Neural crest cell (in vitro differentiated cells): ENCODE results near the gene SELENOP. TPM values are rescaled to one million over a fixed set of nuclear protein-coding genes. Genes with fewer than 3 reads are reported as not detected.

Experiments used
- DNase-seq: peaks from one replicate; pipeline ENCODE4 v3.0.0; 2021; ENCODE audit warnings: low read depth, mixed read lengths, low spot score
- H3K27ac Mint-ChIP-seq: one replicate; pipeline ENCODE4 v1.8.0; 2021; ENCODE audit warnings: mild to moderate bottlenecking, mixed read lengths; ENCODE audit not compliant: unreplicated experiment
- H3K27me3 Mint-ChIP-seq: 2 replicates; pipeline ENCODE4 v1.8.0; 2021; ENCODE audit warnings: low read depth, mild to moderate bottlenecking, mixed read lengths
- H3K36me3 Mint-ChIP-seq: 2 replicates; pipeline ENCODE4 v1.8.0; 2021; ENCODE audit warnings: low read depth, mild to moderate bottlenecking, mixed read lengths
- H3K4me1 Mint-ChIP-seq: 2 replicates; pipeline ENCODE4 v1.8.0; 2021; ENCODE audit warnings: mixed read lengths
- H3K4me3 Mint-ChIP-seq: one replicate; pipeline ENCODE4 v1.8.0; 2021; ENCODE audit warnings: mild to moderate bottlenecking, mixed read lengths
- H3K9me3 Mint-ChIP-seq: 2 replicates; pipeline ENCODE4 v1.8.0; 2021; ENCODE audit warnings: mixed read lengths
- total RNA-seq: library from RNA; stranded (reverse); gene quantifications from 2 replicates; pipeline ENCODE4 v1.2.1, GENCODE V29; 2021
- TF ChIP-seq, protein P1 (sequence below): fragments of 200-600 bp; sonication (generic); conservative IDR thresholded peaks from 2 replicates; pipeline ENCODE4 v1.5.0; 2021; ENCODE audit warnings: antibody characterized with exemption, mild to moderate bottlenecking

The SELENOP gene
- total RNA-seq, 1 donor from 2014 or later = 2.2 TPM

DNA sequence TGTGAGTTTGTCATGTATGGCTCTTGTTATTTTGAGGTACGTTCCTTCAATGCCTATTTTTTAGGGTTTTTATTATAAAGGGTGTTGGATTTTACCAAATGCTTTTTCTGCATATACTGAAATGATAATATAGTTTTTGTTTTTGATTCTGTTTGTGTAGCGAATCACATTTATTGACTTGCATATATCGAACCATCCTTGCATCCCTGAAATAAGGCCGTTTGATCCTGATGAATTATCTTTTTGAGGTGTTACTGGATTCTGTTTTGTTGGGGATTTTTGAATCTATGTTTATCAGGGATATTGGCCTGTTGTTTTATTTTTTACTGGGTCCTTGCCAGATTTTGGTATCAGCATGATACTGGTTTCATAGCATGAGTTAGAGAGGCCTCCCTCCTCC lies 25.9 kb downstream of the SELENOP start:
- H3K36me3 Mint-ChIP-seq = peaks cover 13% of the 10 kb centered on the region
- TF ChIP-seq, protein P1, sequence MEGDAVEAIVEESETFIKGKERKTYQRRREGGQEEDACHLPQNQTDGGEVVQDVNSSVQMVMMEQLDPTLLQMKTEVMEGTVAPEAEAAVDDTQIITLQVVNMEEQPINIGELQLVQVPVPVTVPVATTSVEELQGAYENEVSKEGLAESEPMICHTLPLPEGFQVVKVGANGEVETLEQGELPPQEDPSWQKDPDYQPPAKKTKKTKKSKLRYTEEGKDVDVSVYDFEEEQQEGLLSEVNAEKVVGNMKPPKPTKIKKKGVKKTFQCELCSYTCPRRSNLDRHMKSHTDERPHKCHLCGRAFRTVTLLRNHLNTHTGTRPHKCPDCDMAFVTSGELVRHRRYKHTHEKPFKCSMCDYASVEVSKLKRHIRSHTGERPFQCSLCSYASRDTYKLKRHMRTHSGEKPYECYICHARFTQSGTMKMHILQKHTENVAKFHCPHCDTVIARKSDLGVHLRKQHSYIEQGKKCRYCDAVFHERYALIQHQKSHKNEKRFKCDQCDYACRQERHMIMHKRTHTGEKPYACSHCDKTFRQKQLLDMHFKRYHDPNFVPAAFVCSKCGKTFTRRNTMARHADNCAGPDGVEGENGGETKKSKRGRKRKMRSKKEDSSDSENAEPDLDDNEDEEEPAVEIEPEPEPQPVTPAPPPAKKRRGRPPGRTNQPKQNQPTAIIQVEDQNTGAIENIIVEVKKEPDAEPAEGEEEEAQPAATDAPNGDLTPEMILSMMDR = no peak
- H3K9me3 Mint-ChIP-seq = peaks cover 17% of the 10 kb centered on the region
- no peak overlapping the region for H3K4me3 Mint-ChIP-seq
- H3K27me3 Mint-ChIP-seq = no peaks in the 10 kb centered on the region
- H3K4me1 Mint-ChIP-seq = no peaks in the 10 kb centered on the region
- H3K27ac Mint-ChIP-seq = no peak overlapping the region
- no peak for DNase-seq

DNA sequence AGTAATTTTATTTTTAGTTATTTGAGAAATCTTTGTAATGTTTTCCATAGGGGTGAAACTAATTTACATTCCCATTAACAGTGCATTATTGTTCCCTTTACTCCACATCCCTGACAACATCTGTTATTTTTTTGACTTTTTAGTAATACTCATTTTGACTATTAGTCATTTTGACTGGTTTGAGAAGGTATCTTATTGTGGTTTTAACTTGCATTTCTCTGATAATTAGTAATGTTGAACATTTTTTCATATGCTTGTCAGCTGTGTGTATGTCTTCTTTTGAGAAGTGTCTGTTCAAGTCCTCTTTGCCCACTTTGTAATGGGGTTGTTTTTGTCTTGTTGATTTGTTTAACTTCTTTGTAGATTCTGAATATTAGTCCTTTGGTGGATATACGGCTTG lies 27.6 kb downstream of the SELENOP start:
- Mint-ChIP-seq H3K27me3 (no peaks in the 10 kb centered on the region), H3K4me3 (no peak overlapping the region), H3K27ac (no peak overlapping the region), H3K36me3 (peaks cover 13% of the 10 kb centered on the region), H3K4me1 (no peaks in the 10 kb centered on the region), H3K9me3 (peaks cover 15% of the 10 kb centered on the region)
- DNase-seq = no peak
- TF ChIP-seq, protein P1 = no peak

DNA sequence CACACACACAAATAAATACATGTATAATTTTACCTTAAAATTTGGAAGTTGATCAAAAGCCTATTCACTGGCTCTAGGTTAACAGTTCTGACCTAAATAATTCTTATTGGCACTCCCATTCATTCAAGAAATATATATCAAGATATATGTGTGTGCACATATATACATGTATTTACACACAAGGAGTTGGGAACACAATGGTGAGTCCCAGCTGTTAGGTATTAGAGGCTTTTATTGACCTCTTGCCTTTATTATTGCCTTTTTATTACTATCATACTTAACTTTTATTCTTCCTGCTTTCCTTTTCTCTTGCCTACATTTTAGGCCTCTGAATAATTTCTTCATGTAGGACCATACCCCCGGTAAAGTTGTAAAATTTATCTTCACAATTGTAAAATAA lies 30.1 kb downstream of the SELENOP start:
- Mint-ChIP-seq H3K27me3 (no peaks in the 10 kb centered on the region), H3K4me3 (no peak overlapping the region), H3K9me3 (peaks cover 9% of the 10 kb centered on the region), H3K27ac (no peak overlapping the region), H3K4me1 (no peaks in the 10 kb centered on the region), H3K36me3 (peaks cover 3% of the 10 kb centered on the region)
- no peak for DNase-seq
- TF ChIP-seq, protein P1 = no peak

DNA sequence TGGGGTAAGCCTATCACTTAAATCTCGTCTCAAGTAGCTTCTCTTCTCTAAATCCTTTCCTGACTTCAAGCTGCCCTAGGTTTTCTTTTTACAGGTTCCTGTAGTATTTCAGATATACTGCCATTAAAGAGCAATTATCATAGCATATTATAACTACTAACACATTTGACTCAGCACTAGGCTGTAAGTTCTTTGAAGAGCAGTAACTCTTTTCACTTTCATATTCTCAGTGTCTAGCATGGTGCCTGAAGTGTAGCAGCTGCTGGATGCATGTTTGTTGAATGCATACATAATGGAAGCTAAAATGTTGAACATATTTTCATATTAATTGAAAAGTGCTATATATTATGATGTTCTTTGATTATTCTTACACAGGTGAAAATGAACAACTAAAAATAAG lies 32.6 kb downstream of the SELENOP start:
- Mint-ChIP-seq H3K9me3 (no peaks in the 10 kb centered on the region), H3K27ac (no peak overlapping the region), H3K4me3 (no peak overlapping the region), H3K4me1 (no peaks in the 10 kb centered on the region), H3K36me3 (no peaks in the 10 kb centered on the region), H3K27me3 (no peaks in the 10 kb centered on the region)
- TF ChIP-seq, protein P1 = no peak
- DNase-seq = no peak

DNA sequence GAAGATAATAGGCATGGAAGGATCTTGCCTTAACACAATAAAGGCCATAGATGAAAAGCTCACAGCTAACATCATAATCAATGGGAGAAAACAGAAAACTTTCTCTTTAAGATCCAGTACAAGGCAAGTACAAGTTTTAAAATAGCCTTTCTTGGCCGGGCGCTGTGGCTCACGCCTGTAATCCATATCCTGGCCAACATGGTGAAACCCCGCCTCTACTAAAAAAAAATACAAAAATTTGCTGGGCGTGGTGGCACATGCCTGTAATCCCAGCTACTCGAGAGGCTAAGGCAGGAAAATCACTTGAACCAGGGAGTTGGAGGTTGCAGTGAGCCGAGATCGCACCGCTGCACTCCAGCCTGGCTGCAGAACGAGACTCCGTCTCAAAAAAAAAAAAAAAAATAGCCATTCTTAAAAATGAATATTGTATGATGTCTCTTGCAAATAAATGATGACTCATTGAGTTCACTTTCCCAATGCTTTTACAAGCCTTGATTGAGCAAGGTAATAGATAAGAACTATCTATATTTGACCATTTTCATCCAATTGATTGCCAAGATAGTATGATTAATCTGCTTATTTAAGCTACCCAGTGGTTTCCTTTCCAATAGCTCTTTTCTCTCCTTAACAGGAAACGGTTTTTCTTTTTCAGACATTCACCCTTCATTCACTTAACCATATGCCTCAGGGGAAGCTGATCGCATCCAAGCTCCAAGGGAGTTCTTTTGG lies 39.3 kb downstream of the SELENOP start:
- TF ChIP-seq, protein P1 = no peak
- no peaks in the 10 kb centered on the region for H3K4me1 Mint-ChIP-seq
- no peak overlapping the region for H3K27ac Mint-ChIP-seq
- H3K27me3 Mint-ChIP-seq = peaks cover 19% of the 10 kb centered on the region
- no peaks in the 10 kb centered on the region for H3K9me3 Mint-ChIP-seq
- DNase-seq = no peak
- H3K36me3 Mint-ChIP-seq = no peaks in the 10 kb centered on the region
- no peak overlapping the region for H3K4me3 Mint-ChIP-seq
